ENCODE measurements around the gene TPP1.

DNA sequence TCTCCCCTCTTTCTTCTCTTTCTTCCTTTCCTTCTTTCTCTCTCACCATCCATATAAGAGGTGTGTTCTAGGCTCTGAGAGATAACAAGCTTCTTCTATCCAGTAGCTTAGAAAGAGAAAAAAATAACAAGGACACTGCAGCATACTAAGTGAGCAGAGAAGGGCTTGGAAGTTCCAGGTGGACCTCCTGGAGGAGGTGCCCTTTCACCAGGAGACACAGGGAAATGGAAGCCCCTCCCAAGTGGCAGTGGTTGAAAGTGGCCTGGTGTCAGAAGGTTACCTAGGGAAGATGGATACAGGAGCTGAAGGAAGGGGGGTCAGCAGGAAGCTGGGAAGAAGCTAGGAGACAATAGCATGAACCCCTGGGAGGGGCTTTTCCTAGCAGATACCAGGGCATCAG is 30.9 kb upstream of the TPP1 start:
- TF ChIP-seq GATA3 (IDR thresholded peaks at IDR 0.05; ENCODE audit: low read depth, low read length) (no peak), GATA2 (IDR thresholded peaks at IDR 0.05; ENCODE audit: low read depth, low read length) (no peak)

Data from SH-SY5Y (cell line).